HS-5 (cell line): ENCODE data around the gene TSC22D4.

ENCODE experiments used
- DNase-seq: peaks from one replicate; pipeline ENCODE4 v3.0.0-alpha.2; 2012; ENCODE audit warnings: low read depth

TSC22D4 gene

GRCh38 chr7:100492738-100493475 lies 13.9 kb upstream of the TSC22D4 start:
- DNase-seq = no peak

- DNase-seq = no peak
These were observed 12.2 kb upstream of the TSC22D4 start for GRCh38 chr7:100491192-100491578.

DNA sequence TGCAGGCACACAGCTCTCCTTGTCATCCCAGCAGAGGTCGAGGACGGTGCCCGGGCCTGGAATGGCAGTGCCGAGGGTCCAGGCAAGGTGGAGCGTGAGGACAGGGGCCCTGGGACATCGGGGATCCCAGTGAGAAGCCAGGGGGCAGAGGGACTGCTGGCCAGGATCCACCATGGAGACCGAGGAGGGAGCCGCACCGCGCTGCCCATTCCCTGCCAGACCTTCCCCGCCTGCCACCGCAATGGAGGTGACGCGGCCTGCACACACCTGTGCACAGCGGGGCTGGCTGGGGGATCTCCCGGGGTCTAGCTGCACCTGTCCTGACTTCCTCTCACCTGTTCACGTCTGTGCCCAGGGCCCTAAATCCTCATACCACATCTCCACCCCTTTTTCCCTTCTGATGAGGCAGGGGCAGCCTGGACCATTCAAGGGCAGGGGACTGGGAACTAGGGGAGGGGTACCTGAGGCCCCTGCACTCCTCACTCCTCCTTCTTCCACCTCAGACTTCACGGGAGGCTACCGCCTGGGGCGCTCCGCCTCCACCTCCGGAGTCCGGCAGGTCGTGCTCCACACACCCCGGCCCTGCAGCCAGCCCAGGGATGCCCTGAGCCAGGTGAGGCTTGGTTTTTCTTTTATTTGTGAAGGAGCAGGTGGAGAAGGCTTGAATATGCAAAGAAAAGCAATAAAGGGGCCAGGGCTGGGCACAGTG lies 11.6 kb upstream of the TSC22D4 start:
- DNase-seq = no peak

- no peak for DNase-seq
These were observed 10.8 kb upstream of the TSC22D4 start for GRCh38 chr7:100489824-100490223.

DNA sequence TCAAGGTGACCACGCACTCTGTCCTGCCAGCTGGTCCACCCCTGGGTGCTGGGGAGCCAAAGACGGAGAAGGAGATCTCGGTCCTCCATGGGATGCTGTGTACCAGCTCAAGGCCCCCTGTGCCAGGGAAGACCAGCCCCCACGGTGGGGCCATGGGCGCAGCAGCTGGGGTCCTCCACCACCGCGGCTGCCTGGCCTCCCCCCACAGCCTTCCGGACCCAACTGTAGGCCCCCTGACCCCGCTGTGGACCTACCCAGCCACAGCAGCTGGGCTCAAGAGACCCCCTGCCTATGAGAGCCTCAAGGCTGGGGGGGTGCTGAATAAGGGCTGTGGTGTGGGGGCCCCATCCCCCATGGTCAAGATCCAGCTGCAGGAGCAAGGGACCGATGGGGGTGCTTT lies 10.1 kb upstream of the TSC22D4 start:
- no peak for DNase-seq

- no peak for DNase-seq
These were observed 9.5 kb upstream of the TSC22D4 start for GRCh38 chr7:100488333-100489095.

GRCh38 chr7:100486753-100487446 lies 7.9 kb upstream of the TSC22D4 start:
- DNase-seq = no peak

DNA sequence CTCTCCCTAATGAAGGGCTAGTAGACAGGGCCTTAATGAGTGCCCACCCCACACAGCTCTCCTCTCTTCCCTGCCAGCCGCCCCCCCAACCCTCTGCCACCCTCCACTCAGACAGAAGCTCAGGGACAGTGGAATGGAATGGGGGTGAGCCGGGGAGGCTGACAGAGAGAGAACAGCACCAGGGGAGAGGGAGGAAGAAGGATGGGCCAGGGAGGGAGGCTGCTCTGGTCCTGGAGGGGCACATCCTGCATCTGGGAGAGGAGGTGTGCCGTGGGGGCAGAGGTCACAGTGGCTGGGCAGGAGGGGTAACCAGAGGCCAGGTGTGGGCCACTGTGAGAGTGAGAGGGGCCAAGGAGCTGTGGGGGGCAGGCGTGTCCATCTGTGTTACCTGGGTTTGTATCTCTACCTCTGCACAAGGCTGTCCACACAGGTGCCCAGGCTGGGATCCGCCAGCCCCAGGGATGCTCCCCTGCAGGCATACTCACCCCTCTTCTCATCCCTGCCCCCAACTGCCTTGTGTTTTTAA lies 7.2 kb upstream of the TSC22D4 start:
- DNase-seq = no peak

- DNase-seq = no peak
These were observed 6.5 kb upstream of the TSC22D4 start for GRCh38 chr7:100485471-100485876.

- no peak for DNase-seq
These were observed 5.6 kb upstream of the TSC22D4 start for GRCh38 chr7:100484673-100485045.

GRCh38 chr7:100483722-100484672 lies 5.0 kb upstream of the TSC22D4 start, which contains the start of gene NYAP1:
NYAP1 (plus strand) TSS chr7:100483927; CDS start chr7:100485312, 1,385 bp downstream.
- DNase-seq = no peak

GRCh38 chr7:100483090-100483721 lies 4.2 kb upstream of the TSC22D4 start:
- no peak for DNase-seq

DNA sequence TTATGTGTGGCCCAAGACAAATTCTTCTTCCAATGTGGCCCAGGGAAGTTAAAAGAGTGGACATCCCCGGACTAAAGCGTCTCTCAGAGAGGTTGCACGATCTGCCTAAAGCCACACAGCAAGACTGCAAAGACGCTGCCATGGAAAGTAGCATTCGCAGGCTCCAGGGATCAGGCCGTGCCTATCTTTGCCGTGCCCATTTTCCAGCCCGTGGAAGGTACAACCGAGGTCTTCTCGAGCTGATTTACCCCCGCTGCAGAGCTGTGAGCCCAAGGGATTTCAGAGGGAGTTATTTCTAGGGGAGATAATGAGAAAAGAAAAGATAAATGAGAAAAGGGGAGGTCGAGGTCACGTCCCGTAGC lies 3.7 kb upstream of the TSC22D4 start:
- no peak for DNase-seq

GRCh38 chr7:100481466-100481865 lies 2.5 kb upstream of the TSC22D4 start:
- no peak for DNase-seq

DNA sequence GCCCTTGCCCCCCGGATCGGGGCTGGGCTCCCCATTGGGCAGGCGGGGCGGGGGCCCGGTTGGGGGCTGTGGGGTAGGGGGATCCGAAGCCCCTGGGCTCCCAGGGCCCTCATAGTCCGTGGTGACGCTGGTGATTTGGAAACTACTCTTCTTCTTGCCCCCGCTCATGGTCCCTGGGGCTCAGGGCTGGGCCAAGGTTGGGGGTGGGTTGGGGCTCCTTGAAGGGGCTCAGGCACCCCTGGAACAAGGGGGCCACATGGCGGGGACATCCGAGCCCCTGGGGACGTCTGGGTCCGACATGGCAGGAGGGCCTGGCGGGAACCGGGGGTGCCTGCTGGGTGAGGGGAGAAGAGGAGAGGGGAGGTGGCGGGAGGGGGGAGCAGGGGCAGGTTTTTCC lies 1.1 kb downstream of the TSC22D4 start:
- no peak for DNase-seq

DNA sequence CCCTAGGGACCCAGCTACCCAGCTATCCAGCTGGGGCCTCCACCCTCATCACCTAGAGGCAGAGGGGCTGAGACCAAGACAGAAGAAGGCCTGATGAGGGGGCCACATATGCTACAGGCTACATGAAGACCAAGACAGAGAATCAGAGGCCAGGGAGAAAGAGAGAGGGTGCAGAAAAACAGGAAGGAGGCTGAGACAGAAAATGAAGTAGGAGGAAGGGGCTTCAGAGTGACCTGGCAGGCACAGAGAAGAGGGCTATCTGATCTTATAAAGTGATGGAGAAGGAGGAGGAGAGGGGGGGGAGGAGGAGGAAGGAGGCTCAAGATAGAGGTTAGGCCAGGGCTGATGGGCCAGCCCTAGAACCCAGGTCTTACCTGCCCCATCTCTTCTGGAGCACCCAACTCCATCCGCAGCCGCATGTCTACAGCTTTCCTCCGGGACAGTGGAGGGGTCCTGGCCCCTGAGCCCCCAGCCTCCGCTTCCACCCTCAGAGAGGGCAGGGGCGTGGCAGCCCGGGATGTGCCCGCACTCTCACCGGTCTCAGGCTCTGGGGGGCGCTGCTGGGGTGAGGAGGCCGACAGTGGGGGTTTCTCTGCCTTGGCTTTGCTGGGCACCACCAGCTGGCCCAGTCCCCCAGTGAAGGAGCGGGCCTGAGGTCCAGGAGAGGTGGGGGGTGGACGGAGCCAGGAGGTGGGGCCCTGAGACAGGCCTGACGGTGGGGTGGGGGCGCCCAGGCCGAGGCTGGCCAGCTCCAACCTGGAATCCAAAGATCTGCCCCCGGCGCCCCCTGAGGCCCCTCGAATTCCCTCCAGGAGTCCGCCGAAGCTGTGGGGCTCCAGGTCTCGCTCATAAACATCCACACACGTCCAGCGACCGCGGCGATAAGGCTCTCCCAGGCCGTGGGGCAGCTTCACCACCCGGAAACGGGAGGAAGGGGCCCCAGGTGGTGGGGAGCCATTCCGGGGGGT lies 1.8 kb downstream of the TSC22D4 start:
- no peak for DNase-seq

- no peak for DNase-seq
These were observed 2.8 kb downstream of the TSC22D4 start for GRCh38 chr7:100476101-100476780.

GRCh38 chr7:100475549-100475948 lies 3.5 kb downstream of the TSC22D4 start:
- DNase-seq = no peak
